SH-SY5Y (cell line): ENCODE results near the gene CDH4.

Experiments
- GATA2 ChIP-seq: IDR thresholded peaks from 2 replicates; pipeline ENCODE4 v1.6.1; 2011; ENCODE audit warnings: mild to moderate bottlenecking, low read depth, low read length
- GATA3 ChIP-seq: IDR thresholded peaks from 2 replicates; pipeline ENCODE4 v1.6.1; 2011; ENCODE audit warnings: low read depth, mild to moderate bottlenecking, low read length, moderate library complexity

GRCh38 chr20:61983965-61984364 lies 731.9 kb downstream of the CDH4 start:
- no peak for TF ChIP-seq GATA2
- TF ChIP-seq GATA3, result no peak
